H9 (cell line): ENCODE data around the gene RPS16. TPM values are rescaled to one million over a fixed set of nuclear protein-coding genes. Genes with fewer than 3 reads are reported as not detected.

ENCODE experiments used
- DNase-seq: peaks from one replicate; pipeline ENCODE4 v3.0.0-alpha.2; 2017
- H2AFZ ChIP-seq: one replicate; pipeline ENCODE4 v1.6.1; 2013; ENCODE audit warnings: mild to moderate bottlenecking, low read length, control low read depth, moderate library complexity
- H2AK5ac ChIP-seq: 2 replicates; pipeline ENCODE4 v1.6.1; 2013; ENCODE audit warnings: low read length, control low read depth, mixed read lengths; ENCODE audit not compliant: insufficient read length
- H2BK120ac ChIP-seq: one replicate; pipeline ENCODE4 v1.6.1; 2013; ENCODE audit warnings: low read depth, mild to moderate bottlenecking, low read length, control low read depth, inconsistent platforms; ENCODE audit not compliant: poor library complexity, severe bottlenecking
- H2BK12ac ChIP-seq: 2 replicates; pipeline ENCODE4 v1.6.1; 2013; ENCODE audit warnings: low read length, control low read depth, mixed read lengths, low read depth; ENCODE audit not compliant: insufficient read length
- H2BK15ac ChIP-seq: 2 replicates; pipeline ENCODE4 v1.6.1; 2013; ENCODE audit warnings: low read depth, low read length, control low read depth
- H2BK20ac ChIP-seq: one replicate; pipeline ENCODE4 v1.6.1; 2013; ENCODE audit warnings: low read depth, mild to moderate bottlenecking, low read length, control low read depth, inconsistent platforms; ENCODE audit not compliant: poor library complexity, severe bottlenecking
- H2BK5ac ChIP-seq: 2 replicates; pipeline ENCODE4 v1.6.1; 2013; ENCODE audit warnings: low read length, control low read depth, mixed read lengths; ENCODE audit not compliant: insufficient read length
- H3K14ac ChIP-seq: 2 replicates; pipeline ENCODE4 v1.6.1; 2013; ENCODE audit warnings: low read length, control low read depth; ENCODE audit not compliant: insufficient read depth
- H3K18ac ChIP-seq: 2 replicates; pipeline ENCODE4 v1.6.1; 2013; ENCODE audit warnings: low read depth, mild to moderate bottlenecking, mixed read lengths, low read length, control low read depth; ENCODE audit not compliant: insufficient read length
- H3K23ac ChIP-seq: 2 replicates; pipeline ENCODE4 v1.6.1; 2013; ENCODE audit warnings: low read length, control low read depth, mixed read lengths, low read depth; ENCODE audit not compliant: insufficient read length
- H3K23me2 ChIP-seq: 2 replicates; pipeline ENCODE4 v1.6.1; 2013; ENCODE audit warnings: low read depth, mild to moderate bottlenecking, mixed read lengths, low read length, control low read depth; ENCODE audit not compliant: insufficient read length, poor library complexity, severe bottlenecking
- H3K27ac ChIP-seq: 2 replicates; pipeline ENCODE4 v1.5.1; 2013; ENCODE audit warnings: low read length, control low read depth, mixed read lengths, low read depth; ENCODE audit not compliant: insufficient read length
- H3K27me3 ChIP-seq: 2 replicates; pipeline ENCODE4 v1.6.1; 2013; ENCODE audit warnings: low read length, control low read depth, inconsistent platforms; ENCODE audit not compliant: insufficient read depth
- H3K4ac ChIP-seq: 2 replicates; pipeline ENCODE4 v1.6.1; 2013; ENCODE audit warnings: low read depth, mild to moderate bottlenecking, control low read depth, inconsistent platforms, low read length, moderate library complexity
- H3K4me1 ChIP-seq: 2 replicates; pipeline ENCODE4 v1.6.1; 2013; ENCODE audit warnings: low read length, control low read depth, inconsistent platforms; ENCODE audit not compliant: insufficient read depth
- H3K4me2 ChIP-seq: 2 replicates; pipeline ENCODE4 v1.6.1; 2013; ENCODE audit warnings: low read length, control low read depth, mixed read lengths; ENCODE audit not compliant: insufficient read length, insufficient read depth
- H3K56ac ChIP-seq: 2 replicates; pipeline ENCODE4 v1.6.1; 2013; ENCODE audit warnings: low read depth, mild to moderate bottlenecking, mixed read lengths, low read length, control low read depth; ENCODE audit not compliant: insufficient read length
- H3K79me1 ChIP-seq: 2 replicates; pipeline ENCODE4 v1.6.1; 2013; ENCODE audit warnings: low read depth, mild to moderate bottlenecking, moderate library complexity, low read length, control low read depth, inconsistent platforms; ENCODE audit not compliant: insufficient read depth, poor library complexity, severe bottlenecking
- H3K79me2 ChIP-seq: 2 replicates; pipeline ENCODE4 v1.6.1; 2013; ENCODE audit warnings: low read length, control low read depth, inconsistent platforms; ENCODE audit not compliant: insufficient read depth
- H3K9ac ChIP-seq: 2 replicates; pipeline ENCODE4 v1.6.1; 2013; ENCODE audit warnings: low read length, control low read depth, mixed read lengths; ENCODE audit not compliant: insufficient read length; ENCODE audit errors: extremely low read depth
- H3K9me3 ChIP-seq: one replicate; pipeline ENCODE4 v1.6.1; 2013; ENCODE audit warnings: low read depth, low read length, inconsistent platforms; ENCODE audit not compliant: control insufficient read depth
- H3T11ph ChIP-seq: one replicate; pipeline ENCODE4 v1.6.1; 2013; ENCODE audit warnings: mild to moderate bottlenecking, low read length, control low read depth, inconsistent platforms
- H4K20me1 ChIP-seq: one replicate; pipeline ENCODE4 v1.6.1; 2013; ENCODE audit not compliant: control insufficient read depth, insufficient read length, insufficient read depth
- H4K5ac ChIP-seq: 2 replicates; pipeline ENCODE4 v1.6.1; 2013; ENCODE audit warnings: low read depth, mild to moderate bottlenecking, mixed read lengths, low read length, control low read depth; ENCODE audit not compliant: insufficient read length
- H4K8ac ChIP-seq: replicated peaks from 2 replicates; pipeline ENCODE4 v1.6.1; 2013; ENCODE audit warnings: low read length, control low read depth, mixed read lengths, low read depth; ENCODE audit not compliant: insufficient read length
- H4K91ac ChIP-seq: 2 replicates; pipeline ENCODE4 v1.6.1; 2013; ENCODE audit warnings: low read depth, mild to moderate bottlenecking, moderate library complexity, mixed read lengths, low read length, control low read depth; ENCODE audit not compliant: insufficient read length
- H3K27ac Mint-ChIP-seq, 3 experiments: 2 replicates in 2 of 3; 3 replicates in 1 of 3; pipeline ENCODE4 v1.8.0; 2020 to 2021; ENCODE audit warnings: mixed read lengths in 3 of 3, mild to moderate bottlenecking in 1 of 3, moderate library complexity in 1 of 3
- H3K27me3 Mint-ChIP-seq: 2 replicates; pipeline ENCODE4 v1.8.0; 2021; ENCODE audit warnings: low read depth, mild to moderate bottlenecking, moderate library complexity, mixed read lengths
- H3K36me3 Mint-ChIP-seq, 3 experiments: 2 replicates in 2 of 3; 3 replicates in 1 of 3; pipeline ENCODE4 v1.8.0; 2020 to 2021; ENCODE audit warnings: low read depth in 3 of 3, mixed read lengths in 3 of 3; ENCODE audit not compliant: insufficient read depth in 1 of 3
- H3K4me1 Mint-ChIP-seq, 2 experiments: 2 replicates each; pipeline ENCODE4 v1.8.0; 2020; ENCODE audit warnings: mixed read lengths in 2 of 2
- H3K4me3 Mint-ChIP-seq, 2 experiments: 2 replicates in 1 of 2; 3 replicates in 1 of 2; pipeline ENCODE4 v1.8.0; 2020 to 2021; ENCODE audit warnings: mild to moderate bottlenecking in 2 of 2, mixed read lengths in 2 of 2, moderate library complexity in 1 of 2
- H3K9me3 Mint-ChIP-seq, 2 experiments: 2 replicates in 1 of 2; 3 replicates in 1 of 2; pipeline ENCODE4 v1.8.0; 2020; ENCODE audit warnings: mild to moderate bottlenecking in 2 of 2, mixed read lengths in 2 of 2, moderate library complexity in 1 of 2
- WGBS: extraction: QIAGEN DNeasy Blood & Tissue Kit; methylation state at CpG from one replicate; pipeline ENCODE4 v1.1.7; 2013; ENCODE audit warnings: missing lambda C conversion rate, low lambda C conversion rate, mixed read lengths; ENCODE audit not compliant: insufficient read length; ENCODE audit errors: extremely low coverage; 5-methylcytosine and 5-hydroxymethylcytosine counted together
- total RNA-seq: library from RNA; stranded (reverse); gene quantifications from 2 replicates; pipeline ENCODE4 v1.2.1, GENCODE V29; 2021
- TF ChIP-seq, protein P1 (sequence below): fragments of 200-600 bp; sonication (generic); conservative IDR thresholded peaks from 3 replicates; pipeline ENCODE4 v1.8.0; 2021; ENCODE audit warnings: antibody characterized with exemption, mild to moderate bottlenecking

RPS16 gene
- total RNA-seq, 1 experiment from 2014 or later = 2,711 TPM

DNA sequence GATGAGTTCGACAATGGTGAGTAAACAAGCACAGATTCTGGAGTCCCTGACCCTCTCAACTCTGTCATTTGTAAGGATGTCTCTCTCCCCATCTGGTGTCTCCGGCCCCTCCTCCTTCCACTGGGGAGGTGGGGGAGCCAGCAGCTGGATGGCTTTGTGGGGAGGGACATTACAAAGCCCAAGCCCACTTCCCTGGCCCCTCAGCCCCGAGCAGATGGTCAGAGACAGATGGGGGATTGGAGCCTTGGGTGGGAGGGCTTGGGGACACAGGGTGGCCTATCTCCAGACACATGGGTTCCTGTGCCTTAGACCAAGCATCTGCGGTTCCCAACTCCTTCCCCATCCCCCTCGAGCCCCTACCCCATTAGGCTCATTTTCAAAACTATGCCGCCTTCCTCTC, 47.4 kb upstream of the RPS16 start:
- Mint-ChIP-seq H3K27ac (no peak overlapping the region), H3K4me1 (peaks cover 17 to 21% of the 10 kb centered on the region in 2 experiments), H3K4me3 (peak overlapping the region; percentile 68 to 95; a peak in 3 of 5 replicates), H3K27me3 (no peaks in the 10 kb centered on the region), H3K9me3 (no peaks in the 10 kb centered on the region; a peak in 1 of 5 replicates), H3K36me3 (peaks cover 30 to 60% (median 49%) of the 10 kb centered on the region in 3 experiments; a peak in 6 of 7 replicates)
- Histone ChIP-seq H3K79me1 (peaks cover 12% of the 10 kb centered on the region), H2BK12ac (no peak overlapping the region), H3K23ac (no peak overlapping the region), H3K4me2 (no peak overlapping the region), H3K4ac (no peak overlapping the region), H2AK5ac (no peak overlapping the region), H3T11ph (no peak overlapping the region), H3K27ac (no peak overlapping the region), H3K9me3 (no peaks in the 10 kb centered on the region), H2BK120ac (no peak overlapping the region), H4K91ac (no peak overlapping the region), H3K14ac (no peak overlapping the region), H4K8ac (no peak overlapping the region), H3K4me1 (no peaks in the 10 kb centered on the region), H4K20me1 (no peaks in the 10 kb centered on the region), H2BK20ac (no peak overlapping the region), H3K9ac (no peak overlapping the region), H3K27me3 (no peaks in the 10 kb centered on the region), H3K79me2 (peaks cover 12% of the 10 kb centered on the region), H2BK15ac (no peak overlapping the region), H4K5ac (no peak overlapping the region), H3K23me2 (peaks cover 10% of the 10 kb centered on the region), H2BK5ac (no peak overlapping the region), H3K56ac (no peak overlapping the region), H3K18ac (no peak overlapping the region), H2AFZ (no peak overlapping the region)
- TF ChIP-seq, protein P1, sequence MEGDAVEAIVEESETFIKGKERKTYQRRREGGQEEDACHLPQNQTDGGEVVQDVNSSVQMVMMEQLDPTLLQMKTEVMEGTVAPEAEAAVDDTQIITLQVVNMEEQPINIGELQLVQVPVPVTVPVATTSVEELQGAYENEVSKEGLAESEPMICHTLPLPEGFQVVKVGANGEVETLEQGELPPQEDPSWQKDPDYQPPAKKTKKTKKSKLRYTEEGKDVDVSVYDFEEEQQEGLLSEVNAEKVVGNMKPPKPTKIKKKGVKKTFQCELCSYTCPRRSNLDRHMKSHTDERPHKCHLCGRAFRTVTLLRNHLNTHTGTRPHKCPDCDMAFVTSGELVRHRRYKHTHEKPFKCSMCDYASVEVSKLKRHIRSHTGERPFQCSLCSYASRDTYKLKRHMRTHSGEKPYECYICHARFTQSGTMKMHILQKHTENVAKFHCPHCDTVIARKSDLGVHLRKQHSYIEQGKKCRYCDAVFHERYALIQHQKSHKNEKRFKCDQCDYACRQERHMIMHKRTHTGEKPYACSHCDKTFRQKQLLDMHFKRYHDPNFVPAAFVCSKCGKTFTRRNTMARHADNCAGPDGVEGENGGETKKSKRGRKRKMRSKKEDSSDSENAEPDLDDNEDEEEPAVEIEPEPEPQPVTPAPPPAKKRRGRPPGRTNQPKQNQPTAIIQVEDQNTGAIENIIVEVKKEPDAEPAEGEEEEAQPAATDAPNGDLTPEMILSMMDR = no peak
- WGBS = no CpG with 5 or more reads among the region's 6 CpGs
- no peak for DNase-seq
